Fibroblast of lung (primary cell): ENCODE measurements around the gene OR56A4. TPM values are rescaled to one million over a fixed set of nuclear protein-coding genes. Genes with fewer than 3 reads are reported as not detected.

ENCODE experiments used
- DNase-seq, 2 donors: peaks; one replicate each; pipeline versions ENCODE4 v3.0.0 to v3.0.0-alpha.2; 2010; ENCODE audit warnings: low read depth in 2 of 2
- H2AFZ ChIP-seq: 2 replicates; pipeline ENCODE4 v1.5.1; 2012; ENCODE audit warnings: low read length, control low read depth, inconsistent platforms
- H3K27ac ChIP-seq: 2 replicates; pipeline ENCODE4 v1.5.1; 2011; ENCODE audit warnings: low read length, control low read depth; ENCODE audit not compliant: insufficient read depth
- H3K27me3 ChIP-seq: 2 replicates; pipeline ENCODE4 v1.5.1; 2011; ENCODE audit warnings: mild to moderate bottlenecking, low read length; ENCODE audit not compliant: control insufficient read depth, insufficient read depth
- H3K36me3 ChIP-seq: 2 replicates; pipeline ENCODE4 v1.5.1; 2011; ENCODE audit warnings: low read length; ENCODE audit not compliant: control insufficient read depth, insufficient read depth
- H3K4me1 ChIP-seq: 2 replicates; pipeline ENCODE4 v1.5.1; 2011; ENCODE audit warnings: low read length; ENCODE audit not compliant: control insufficient read depth, insufficient read depth; ENCODE audit errors: extremely low read depth
- H3K4me2 ChIP-seq: 2 replicates; pipeline ENCODE4 v1.5.1; 2011; ENCODE audit warnings: low read length, control low read depth; ENCODE audit not compliant: insufficient read depth; ENCODE audit errors: extremely low read depth
- H3K4me3 ChIP-seq, 4 experiments: fragments of 200-600 bp in 1 of 4; sonication (generic) in 1 of 4; replicated peaks in 1 of 4; 2 replicates each; pipeline ENCODE4 v1.5.1; 2011 to 2016; ENCODE audit warnings: low read length in 4 of 4, low read depth in 3 of 4, mild to moderate bottlenecking in 3 of 4, control low read depth in 2 of 4, inconsistent platforms in 1 of 4, mixed read lengths in 1 of 4; ENCODE audit not compliant: insufficient read depth in 1 of 4; ENCODE audit errors: control extremely low read depth in 1 of 4
- H3K79me2 ChIP-seq: 2 replicates; pipeline ENCODE4 v1.5.1; 2012; ENCODE audit warnings: mild to moderate bottlenecking, low read length, inconsistent platforms; ENCODE audit not compliant: control insufficient read depth, insufficient read depth
- H3K9ac ChIP-seq: 2 replicates; pipeline ENCODE4 v1.5.1; 2011; ENCODE audit warnings: mild to moderate bottlenecking, low read length, control low read depth; ENCODE audit not compliant: insufficient read depth
- H3K9me3 ChIP-seq: 2 replicates; pipeline ENCODE4 v1.5.1; 2012; ENCODE audit warnings: low read depth, low read length; ENCODE audit not compliant: control insufficient read depth, insufficient read depth
- H4K20me1 ChIP-seq: 2 replicates; pipeline ENCODE4 v1.5.1; 2011; ENCODE audit warnings: low read length; ENCODE audit not compliant: control insufficient read depth, insufficient read depth; ENCODE audit errors: extremely low read depth
- CTCF ChIP-seq, 2 donors: IDR thresholded peaks in 1 of 2; conservative IDR thresholded peaks in 1 of 2; 1 replicate in 1 of 2; 2 replicates in 1 of 2; pipeline ENCODE4 v1.5.1; 2011 to 2012; ENCODE audit warnings: low read length in 2 of 2, control low read depth in 1 of 2, inconsistent platforms in 1 of 2, low read depth in 1 of 2, mild to moderate bottlenecking in 1 of 2
- EZH2 ChIP-seq: IDR thresholded peaks from 2 replicates; pipeline ENCODE4 v1.5.1; 2012; ENCODE audit warnings: low read length, control low read depth, mild to moderate bottlenecking; ENCODE audit errors: missing control alignments
- polyA plus RNA-seq, 2 donors: library from polyadenylated mRNA; depleted of rRNA in 1 of 2; stranded (reverse) in 1 of 2; unstranded in 1 of 2; fragments of >200 nt; gene quantifications; 2 replicates each; pipeline ENCODE4 v1.2.1, GENCODE V29; 2011 to 2012; ENCODE audit warnings: missing spikeins in 1 of 2
- total RNA-seq: library from RNA; depleted of rRNA; stranded (reverse); fragments of >200 nt; gene quantifications from 2 replicates; pipeline ENCODE4 v1.2.1, GENCODE V29; 2014

Gene OR56A4
- total and polyA plus RNA-seq, 2 donors (not counting 1 experiment from before 2014, with no cell fraction given), result not detected

DNA sequence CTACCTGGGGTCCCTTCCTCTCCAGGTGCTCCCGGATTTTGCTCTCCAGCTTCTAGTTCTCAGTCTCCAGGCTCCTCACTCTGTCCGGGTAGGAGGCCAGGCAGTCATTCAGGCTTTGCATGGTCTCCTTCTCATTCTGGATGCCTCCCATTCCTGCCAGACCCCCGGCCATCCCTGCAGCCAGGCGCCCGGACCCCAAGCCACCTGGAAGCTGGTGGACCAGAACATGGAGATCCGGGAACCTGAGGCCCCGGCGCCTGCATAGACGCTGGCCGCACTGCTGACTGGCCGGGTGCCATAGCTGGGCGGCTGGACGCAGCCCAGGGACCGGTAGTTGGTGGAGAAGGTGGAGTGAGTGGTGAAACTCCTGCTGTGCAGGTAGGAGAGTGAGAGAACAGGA, 12.0 kb downstream of the OR56A4 start:
- TF ChIP-seq EZH2 (no peak), CTCF (conservative IDR thresholded peaks at IDR 0.05 in 1 of 2, IDR thresholded peaks at IDR 0.05 in 1 of 2; ENCODE audit: low read depth in 1 of 2, low read length in 2 of 2) (no peak)
- Histone ChIP-seq H3K9me3 (no peaks in the 10 kb centered on the region), H3K4me3 (no peak overlapping the region)

DNA sequence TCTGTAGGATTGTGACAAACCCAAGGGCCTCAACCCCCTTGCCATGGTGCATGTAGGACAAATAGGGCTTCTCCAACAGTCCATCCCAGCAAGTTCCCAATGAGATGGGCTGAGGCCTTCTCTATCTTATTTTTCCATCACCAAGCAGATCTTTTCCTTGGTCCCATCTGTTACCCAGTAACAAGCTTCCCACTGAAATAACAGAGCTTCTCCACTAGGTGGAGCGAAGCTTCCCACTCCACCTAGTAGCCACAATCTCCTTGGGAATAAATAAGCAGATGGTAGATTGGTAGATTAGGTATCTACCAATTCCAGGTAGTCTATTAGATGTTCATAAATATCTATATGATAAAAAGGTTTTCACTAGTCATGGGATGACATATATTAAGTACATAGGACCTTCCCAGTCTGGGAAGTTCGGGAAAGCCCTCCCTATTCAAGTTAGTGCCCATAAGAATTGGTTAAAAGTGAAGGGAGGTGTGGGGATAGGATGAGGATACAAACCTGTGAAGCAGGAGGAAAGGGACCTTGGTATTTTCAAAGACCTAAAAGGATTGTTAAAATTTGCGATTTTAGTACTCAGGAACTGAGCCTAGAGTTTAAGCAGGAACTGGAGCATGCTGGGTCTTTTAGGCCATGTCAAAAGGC, 14.0 kb downstream of the OR56A4 start:
- no peaks in the 10 kb centered on the region for H3K9me3 ChIP-seq
- H3K4me2 ChIP-seq, result no peak overlapping the region
- no peaks in the 10 kb centered on the region for H3K27me3 ChIP-seq
- no peaks in the 10 kb centered on the region for H3K36me3 ChIP-seq
- no peaks in the 10 kb centered on the region for H3K79me2 ChIP-seq
- TF ChIP-seq EZH2 (no peak), CTCF (conservative IDR thresholded peaks at IDR 0.05 in 1 of 2, IDR thresholded peaks at IDR 0.05 in 1 of 2; ENCODE audit: low read depth in 1 of 2, low read length in 2 of 2) (peak; percentile 38 to 47)
- no peak overlapping the region for H3K27ac ChIP-seq
- H2AFZ ChIP-seq, result no peak overlapping the region
- no peak overlapping the region for H3K9ac ChIP-seq
- H4K20me1 ChIP-seq, result no peaks in the 10 kb centered on the region
- H3K4me3 ChIP-seq, result no peak overlapping the region
- peak; percentile 0 to 4 for DNase-seq
- H3K4me1 ChIP-seq, result no peaks in the 10 kb centered on the region

More for the DNA sequence above, 12.0 kb downstream of the OR56A4 start:
- no peak overlapping the region for H3K4me2 ChIP-seq
- no peaks in the 10 kb centered on the region for H4K20me1 ChIP-seq
- no peaks in the 10 kb centered on the region for H3K79me2 ChIP-seq
- H3K9ac ChIP-seq, result no peak overlapping the region
- H3K4me1 ChIP-seq, result no peaks in the 10 kb centered on the region
- no peak overlapping the region for H3K27ac ChIP-seq
- no peaks in the 10 kb centered on the region for H3K27me3 ChIP-seq
- no peaks in the 10 kb centered on the region for H3K36me3 ChIP-seq
- DNase-seq, result no peak
- no peak overlapping the region for H2AFZ ChIP-seq

GRCh38 chr11:5992150-5992549, 14.6 kb downstream of the OR56A4 start:
- Histone ChIP-seq H3K27me3 (no peaks in the 10 kb centered on the region), H2AFZ (no peak overlapping the region), H3K36me3 (no peaks in the 10 kb centered on the region), H3K27ac (no peak overlapping the region), H3K4me3 (no peak overlapping the region), H3K4me2 (no peak overlapping the region), H4K20me1 (no peaks in the 10 kb centered on the region), H3K9ac (no peak overlapping the region), H3K9me3 (no peaks in the 10 kb centered on the region), H3K4me1 (no peaks in the 10 kb centered on the region), H3K79me2 (no peaks in the 10 kb centered on the region)
- no peak for TF ChIP-seq CTCF (conservative IDR thresholded peaks at IDR 0.05 in 1 of 2, IDR thresholded peaks at IDR 0.05 in 1 of 2; ENCODE audit: low read depth in 1 of 2, low read length in 2 of 2)
- TF ChIP-seq EZH2, result no peak
- DNase-seq, result no peak
